Cardiac muscle cell (in vitro differentiated cells and primary cell): ENCODE results near the gene CDRT4. TPM values are rescaled to one million over a fixed set of nuclear protein-coding genes. Genes with fewer than 3 reads are reported as not detected.

ENCODE experiments used
- DNase-seq, 2 donors: peaks; one replicate each; pipeline versions ENCODE4 v3.0.0 to v3.0.0-alpha.2; 2010 to 2017; ENCODE audit warnings: low read depth in 1 of 2, low spot score in 1 of 2
- H3K27ac ChIP-seq: fragments of 200-600 bp; sonication (generic); 2 replicates; pipeline ENCODE4 v1.5.1; 2016
- H3K27me3 ChIP-seq: fragments of 200-600 bp; sonication (generic); 2 replicates; pipeline ENCODE4 v1.6.0; 2016; ENCODE audit warnings: control low read depth
- H3K36me3 ChIP-seq: fragments of 200-600 bp; sonication (generic); 2 replicates; pipeline ENCODE4 v1.5.1; 2016; ENCODE audit warnings: control low read depth
- H3K4me1 ChIP-seq: fragments of 200-600 bp; sonication (generic); 2 replicates; pipeline ENCODE4 v1.8.1; 2017; ENCODE audit warnings: low read depth, mild to moderate bottlenecking, mixed run types
- H3K4me3 ChIP-seq: fragments of 200-600 bp; sonication (generic); 2 replicates; pipeline ENCODE4 v1.5.1; 2016; ENCODE audit warnings: mild to moderate bottlenecking
- H3K9me3 ChIP-seq: fragments of 200-600 bp; sonication (generic); 2 replicates; pipeline ENCODE4 v1.5.1; 2017; ENCODE audit warnings: low read depth, mild to moderate bottlenecking, control low read depth
- polyA plus RNA-seq: library from polyadenylated mRNA; unstranded; fragments of >200 nt; fragmentation: Nextera tagmentation; extraction: Ambion mirVana; gene quantifications from 2 replicates; pipeline ENCODE4 v1.2.1, GENCODE V29; 2016
- total RNA-seq: library from RNA; depleted of rRNA; stranded (reverse); fragments of >200 nt; gene quantifications from 2 replicates; pipeline ENCODE4 v1.2.3, GENCODE V29; 2016
- TF ChIP-seq, protein P1 (sequence below): IDR thresholded peaks from 2 replicates; pipeline ENCODE4 v1.5.1; 2012; ENCODE audit warnings: low read depth, mild to moderate bottlenecking, low read length

Gene CDRT4
- total and polyA plus RNA-seq, 2 experiments from 2014 or later = 6.0 to 14.4 TPM

DNA sequence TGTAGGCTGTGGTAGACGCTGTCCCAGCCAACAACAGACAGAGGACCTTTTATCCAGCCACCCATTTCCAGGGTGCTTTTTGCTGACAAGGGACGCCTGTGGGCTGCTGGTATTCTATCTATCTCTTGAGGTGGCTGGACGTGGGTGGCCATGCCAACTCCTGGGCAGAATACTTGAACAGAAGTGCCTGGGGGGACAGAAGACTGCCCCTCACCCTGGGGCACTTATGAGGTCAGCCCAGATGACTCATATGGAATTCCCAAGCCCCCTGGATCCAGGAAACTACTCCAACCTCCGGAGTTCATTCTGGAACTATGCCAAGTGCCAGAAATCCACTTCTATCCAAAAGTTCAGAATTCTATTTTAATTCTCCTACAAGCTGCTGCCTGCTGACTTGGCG, 61.3 kb downstream of the CDRT4 start:
- peak; percentile 19 to 40 for DNase-seq
- Histone ChIP-seq H3K9me3 (no peaks in the 10 kb centered on the region), H3K4me1 (peaks cover 9% of the 10 kb centered on the region), H3K27ac (no peak overlapping the region), H3K4me3 (no peak overlapping the region), H3K36me3 (no peaks in the 10 kb centered on the region), H3K27me3 (no peaks in the 10 kb centered on the region)
- TF ChIP-seq, protein P1, sequence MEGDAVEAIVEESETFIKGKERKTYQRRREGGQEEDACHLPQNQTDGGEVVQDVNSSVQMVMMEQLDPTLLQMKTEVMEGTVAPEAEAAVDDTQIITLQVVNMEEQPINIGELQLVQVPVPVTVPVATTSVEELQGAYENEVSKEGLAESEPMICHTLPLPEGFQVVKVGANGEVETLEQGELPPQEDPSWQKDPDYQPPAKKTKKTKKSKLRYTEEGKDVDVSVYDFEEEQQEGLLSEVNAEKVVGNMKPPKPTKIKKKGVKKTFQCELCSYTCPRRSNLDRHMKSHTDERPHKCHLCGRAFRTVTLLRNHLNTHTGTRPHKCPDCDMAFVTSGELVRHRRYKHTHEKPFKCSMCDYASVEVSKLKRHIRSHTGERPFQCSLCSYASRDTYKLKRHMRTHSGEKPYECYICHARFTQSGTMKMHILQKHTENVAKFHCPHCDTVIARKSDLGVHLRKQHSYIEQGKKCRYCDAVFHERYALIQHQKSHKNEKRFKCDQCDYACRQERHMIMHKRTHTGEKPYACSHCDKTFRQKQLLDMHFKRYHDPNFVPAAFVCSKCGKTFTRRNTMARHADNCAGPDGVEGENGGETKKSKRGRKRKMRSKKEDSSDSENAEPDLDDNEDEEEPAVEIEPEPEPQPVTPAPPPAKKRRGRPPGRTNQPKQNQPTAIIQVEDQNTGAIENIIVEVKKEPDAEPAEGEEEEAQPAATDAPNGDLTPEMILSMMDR = no peak

DNA sequence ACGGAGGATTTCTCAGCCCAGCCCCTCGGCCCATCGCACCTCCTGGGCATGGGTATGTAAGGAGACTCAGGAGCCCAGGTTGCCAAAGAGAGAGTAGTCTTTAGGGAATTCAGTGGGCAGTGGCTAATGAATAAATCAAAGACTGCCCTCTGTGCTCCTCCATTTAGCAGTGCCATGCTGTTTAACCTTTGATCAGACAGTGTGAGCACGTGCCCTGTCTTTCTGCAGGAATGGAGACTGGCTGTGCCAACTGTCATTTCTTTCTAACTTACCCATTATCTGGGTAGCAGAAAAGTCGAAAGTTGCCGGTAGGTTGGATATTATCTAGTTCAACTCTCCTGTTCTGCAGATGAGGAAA, 62.4 kb downstream of the CDRT4 start:
- Histone ChIP-seq H3K9me3 (no peaks in the 10 kb centered on the region), H3K27me3 (no peaks in the 10 kb centered on the region), H3K36me3 (no peaks in the 10 kb centered on the region), H3K4me3 (no peak overlapping the region), H3K27ac (no peak overlapping the region), H3K4me1 (peaks cover 9% of the 10 kb centered on the region)
- DNase-seq = no peak
- TF ChIP-seq, protein P1 = no peak

DNA sequence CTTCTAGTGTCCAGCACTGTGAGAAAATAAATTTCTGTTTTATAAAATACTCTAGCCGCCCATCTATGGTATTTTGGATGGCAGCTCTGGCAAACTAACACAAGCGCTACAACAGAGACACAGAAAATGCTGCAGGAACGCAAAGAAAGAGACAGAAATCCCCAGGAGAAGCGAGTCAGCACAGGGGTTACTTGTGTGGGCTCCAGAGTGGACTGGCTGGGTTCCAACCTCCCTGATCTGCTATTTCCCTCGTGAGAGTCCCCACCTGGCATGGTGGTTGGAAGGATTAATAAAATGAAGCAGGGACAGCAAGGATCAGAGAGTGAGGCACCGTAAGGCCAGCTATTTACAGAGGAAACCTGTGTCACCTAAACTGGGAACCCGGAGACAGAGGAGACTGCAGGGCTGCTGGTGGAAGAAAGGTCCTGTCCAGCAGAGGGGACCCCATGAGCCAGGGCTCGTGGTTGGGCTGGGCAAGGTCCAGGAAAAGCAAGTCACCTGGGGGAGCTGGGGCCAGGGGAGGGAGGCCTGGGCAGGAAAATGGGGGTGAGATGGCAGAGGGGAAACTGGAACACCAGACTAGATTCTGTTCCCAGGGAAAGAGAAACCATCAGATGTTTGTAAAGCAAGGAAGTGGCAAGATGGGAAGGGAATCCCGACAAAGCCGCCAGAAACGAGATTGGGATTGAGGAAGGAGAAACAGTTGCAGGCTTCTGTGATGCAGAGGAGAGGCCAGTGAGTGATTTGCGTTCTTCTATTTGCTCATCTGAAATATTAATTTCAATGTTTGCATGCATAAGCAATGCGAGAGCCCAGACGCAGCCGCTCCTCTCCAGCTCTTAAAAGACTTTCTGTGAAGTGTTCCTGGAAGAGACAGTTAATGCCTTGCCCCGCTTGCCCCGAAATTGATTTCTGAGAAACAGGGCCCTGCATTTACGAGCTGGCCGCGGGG, 63.0 kb downstream of the CDRT4 start:
- TF ChIP-seq, protein P1 = no peak
- Histone ChIP-seq H3K4me1 (peaks cover 9% of the 10 kb centered on the region), H3K36me3 (no peaks in the 10 kb centered on the region), H3K27me3 (no peaks in the 10 kb centered on the region), H3K27ac (no peak overlapping the region), H3K4me3 (no peak overlapping the region), H3K9me3 (no peaks in the 10 kb centered on the region)
- peak in 1 of 2 donors; percentile 46 for DNase-seq

DNA sequence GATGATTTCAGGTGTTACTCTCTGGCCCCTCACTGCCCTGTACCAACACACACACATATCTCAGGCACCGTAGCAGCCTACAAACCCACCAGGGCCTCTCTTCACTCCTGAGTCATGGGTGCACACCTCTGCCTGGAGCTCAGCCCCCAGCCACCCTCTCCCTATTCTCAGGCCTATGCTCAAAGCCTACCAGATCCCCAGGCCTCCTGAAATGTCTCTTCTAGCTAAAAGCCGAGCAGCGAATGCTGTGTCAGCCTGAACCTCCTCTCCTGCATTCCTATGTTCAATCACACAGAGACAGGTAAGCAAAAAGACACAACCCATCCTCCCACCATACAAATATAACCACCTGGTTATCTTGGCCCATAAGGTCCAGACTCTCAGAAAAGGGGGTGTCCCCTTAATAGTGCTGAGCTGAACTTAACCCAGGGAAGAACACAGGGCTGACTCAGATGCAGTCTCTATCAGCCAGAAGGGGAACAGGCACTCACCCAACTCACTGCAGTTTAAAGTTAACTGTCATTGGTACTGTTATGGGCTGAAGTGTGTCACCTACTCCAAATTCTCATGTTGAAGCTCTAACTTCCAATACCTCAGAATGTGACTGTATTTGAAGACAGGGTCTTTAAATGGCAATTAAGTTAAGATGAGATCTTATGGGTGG, 64.0 kb downstream of the CDRT4 start:
- DNase-seq = no peak
- TF ChIP-seq, protein P1 = no peak
- no peaks in the 10 kb centered on the region for H3K9me3 ChIP-seq
- H3K27me3 ChIP-seq = no peaks in the 10 kb centered on the region
- H3K27ac ChIP-seq = no peak overlapping the region
- H3K4me3 ChIP-seq = no peak overlapping the region
- H3K4me1 ChIP-seq = peaks cover 14% of the 10 kb centered on the region
- H3K36me3 ChIP-seq = no peaks in the 10 kb centered on the region

DNA sequence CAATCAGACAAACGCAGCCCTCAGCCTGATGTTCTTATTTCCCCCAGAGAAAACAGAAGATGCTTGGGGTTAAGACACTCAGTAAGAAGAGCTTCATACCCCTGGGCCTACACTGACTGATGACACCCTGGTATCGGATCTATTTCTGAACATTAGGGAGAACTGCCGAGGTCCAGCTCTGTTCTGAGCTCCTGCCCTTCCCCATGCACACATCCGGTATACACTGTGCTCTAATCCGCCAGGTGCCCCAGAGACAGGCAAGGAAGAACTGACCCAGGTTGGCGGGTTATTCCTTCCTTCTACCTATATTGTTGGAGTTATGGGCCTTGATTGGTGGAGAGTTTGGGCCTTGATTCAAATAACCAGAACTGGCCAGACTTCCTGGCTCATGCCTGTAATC, 68.0 kb downstream of the CDRT4 start:
- no peak overlapping the region for H3K27ac ChIP-seq
- no peaks in the 10 kb centered on the region for H3K36me3 ChIP-seq
- H3K4me3 ChIP-seq = no peak overlapping the region
- no peaks in the 10 kb centered on the region for H3K9me3 ChIP-seq
- peaks cover 5% of the 10 kb centered on the region for H3K4me1 ChIP-seq
- TF ChIP-seq, protein P1 = no peak
- DNase-seq = no peak
- no peaks in the 10 kb centered on the region for H3K27me3 ChIP-seq
